ENCODE results near the gene COMT.

DNA sequence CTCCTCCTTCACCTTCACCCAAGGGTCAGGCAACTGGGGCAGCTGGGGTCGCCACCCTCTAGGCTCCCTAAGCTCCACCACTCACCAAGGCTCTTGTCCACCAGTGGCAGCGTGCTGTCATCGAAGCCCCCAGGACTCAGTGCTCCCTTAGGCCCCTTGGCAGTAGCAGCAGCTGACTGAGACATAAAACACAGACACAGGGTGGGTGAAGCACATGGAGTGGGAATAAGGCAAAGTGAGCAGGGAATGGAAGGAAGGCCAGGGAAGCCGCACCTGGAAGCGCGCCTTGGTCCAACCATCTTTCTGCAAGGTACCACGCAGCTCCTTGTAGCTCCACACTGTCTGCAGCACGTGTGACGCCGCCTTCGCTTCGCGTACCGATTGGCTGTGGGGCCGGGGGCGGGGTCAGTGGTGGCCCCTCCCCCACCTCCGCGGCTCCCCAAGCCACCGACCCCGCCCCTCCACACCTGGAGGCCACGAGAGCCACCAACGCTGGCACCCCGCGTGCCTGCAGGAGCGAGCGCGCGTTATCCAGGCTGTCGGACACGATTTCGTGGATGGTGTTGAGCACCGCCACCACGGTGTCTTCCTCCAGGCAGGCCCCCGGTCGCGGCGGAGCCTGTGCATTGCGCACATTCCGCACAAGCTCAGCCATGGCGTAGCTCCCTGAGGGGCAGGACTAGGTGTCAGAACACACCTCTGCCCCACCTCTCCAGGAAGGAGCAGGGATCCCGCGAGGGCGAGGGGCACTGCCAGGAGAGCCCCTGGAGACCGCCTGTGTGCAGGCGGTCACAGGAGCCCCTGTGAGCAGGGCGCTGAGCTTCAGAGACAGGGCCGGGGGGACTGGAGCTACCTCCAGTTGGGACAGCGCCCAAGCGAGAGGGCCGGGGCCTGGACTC lies 31.3 kb downstream of the COMT start:
- TF ChIP-seq POLR2A (IDR thresholded peaks at IDR 0.05; ENCODE audit: low read depth, low read length) (no peak), TAF1 (IDR thresholded peaks at IDR 0.05; ENCODE audit: borderline replicate concordance, low read depth, low read length) (no peak), POLR2AphosphoS5 (IDR thresholded peaks at IDR 0.05; ENCODE audit: low read depth, low read length) (no peak)

Data from GM12892 (cell line).